PFSK-1 (cell line): ENCODE data around the gene ELOVL1.

ENCODE experiments used
- FOXP2 ChIP-seq: optimal IDR thresholded peaks from 2 replicates; pipeline ENCODE3; 2011; ENCODE audit warnings: borderline replicate concordance, control low read depth, inconsistent platforms; ENCODE audit not compliant: insufficient read depth; ENCODE audit errors: extremely low read length, extremely low read depth
- POLR2AphosphoS5 ChIP-seq: IDR thresholded peaks from 2 replicates; pipeline ENCODE4 v1.6.1; 2012; ENCODE audit warnings: low read depth, mild to moderate bottlenecking, control low read depth, low read length, moderate library complexity
- SIN3A ChIP-seq: IDR thresholded peaks from 2 replicates; pipeline ENCODE4 v1.6.1; 2012; ENCODE audit warnings: mild to moderate bottlenecking, low read length, moderate library complexity, borderline replicate concordance; ENCODE audit not compliant: insufficient read depth
- TAF1 ChIP-seq: IDR thresholded peaks from 2 replicates; pipeline ENCODE4 v1.6.1; 2012; ENCODE audit warnings: low read length, control low read depth, borderline replicate concordance; ENCODE audit not compliant: insufficient read depth
- TF ChIP-seq, protein P1 (sequence below), 2 experiments: IDR thresholded peaks; 2 replicates each; pipeline versions ENCODE4 v1.6.1 to v1.8.0; 2011 to 2012; ENCODE audit warnings: low read depth in 2 of 2, low read length in 2 of 2, control low read depth in 1 of 2, inconsistent platforms in 1 of 2, mild to moderate bottlenecking in 1 of 2, moderate library complexity in 1 of 2; ENCODE audit not compliant: insufficient read depth in 1 of 2

ELOVL1 gene

GRCh38 chr1:43327549-43328292 lies 40.1 kb downstream of the ELOVL1 start:
- TF ChIP-seq, protein P1, sequence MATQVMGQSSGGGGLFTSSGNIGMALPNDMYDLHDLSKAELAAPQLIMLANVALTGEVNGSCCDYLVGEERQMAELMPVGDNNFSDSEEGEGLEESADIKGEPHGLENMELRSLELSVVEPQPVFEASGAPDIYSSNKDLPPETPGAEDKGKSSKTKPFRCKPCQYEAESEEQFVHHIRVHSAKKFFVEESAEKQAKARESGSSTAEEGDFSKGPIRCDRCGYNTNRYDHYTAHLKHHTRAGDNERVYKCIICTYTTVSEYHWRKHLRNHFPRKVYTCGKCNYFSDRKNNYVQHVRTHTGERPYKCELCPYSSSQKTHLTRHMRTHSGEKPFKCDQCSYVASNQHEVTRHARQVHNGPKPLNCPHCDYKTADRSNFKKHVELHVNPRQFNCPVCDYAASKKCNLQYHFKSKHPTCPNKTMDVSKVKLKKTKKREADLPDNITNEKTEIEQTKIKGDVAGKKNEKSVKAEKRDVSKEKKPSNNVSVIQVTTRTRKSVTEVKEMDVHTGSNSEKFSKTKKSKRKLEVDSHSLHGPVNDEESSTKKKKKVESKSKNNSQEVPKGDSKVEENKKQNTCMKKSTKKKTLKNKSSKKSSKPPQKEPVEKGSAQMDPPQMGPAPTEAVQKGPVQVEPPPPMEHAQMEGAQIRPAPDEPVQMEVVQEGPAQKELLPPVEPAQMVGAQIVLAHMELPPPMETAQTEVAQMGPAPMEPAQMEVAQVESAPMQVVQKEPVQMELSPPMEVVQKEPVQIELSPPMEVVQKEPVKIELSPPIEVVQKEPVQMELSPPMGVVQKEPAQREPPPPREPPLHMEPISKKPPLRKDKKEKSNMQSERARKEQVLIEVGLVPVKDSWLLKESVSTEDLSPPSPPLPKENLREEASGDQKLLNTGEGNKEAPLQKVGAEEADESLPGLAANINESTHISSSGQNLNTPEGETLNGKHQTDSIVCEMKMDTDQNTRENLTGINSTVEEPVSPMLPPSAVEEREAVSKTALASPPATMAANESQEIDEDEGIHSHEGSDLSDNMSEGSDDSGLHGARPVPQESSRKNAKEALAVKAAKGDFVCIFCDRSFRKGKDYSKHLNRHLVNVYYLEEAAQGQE (IDR thresholded peaks at IDR 0.05; ENCODE audit: insufficient read depth in 1 of 2, low read depth in 2 of 2, low read length in 2 of 2): no peak
- TF ChIP-seq FOXP2 (no peak), TAF1 (no peak), SIN3A (no peak), POLR2AphosphoS5 (no peak)

GRCh38 chr1:43325381-43325780 lies 42.4 kb downstream of the ELOVL1 start:
- TF ChIP-seq TAF1: no peak
- no peak for TF ChIP-seq FOXP2
- no peak for TF ChIP-seq SIN3A
- TF ChIP-seq POLR2AphosphoS5: no peak
- TF ChIP-seq, protein P1 (IDR thresholded peaks at IDR 0.05; ENCODE audit: insufficient read depth in 1 of 2, low read depth in 2 of 2, low read length in 2 of 2): no peak

DNA sequence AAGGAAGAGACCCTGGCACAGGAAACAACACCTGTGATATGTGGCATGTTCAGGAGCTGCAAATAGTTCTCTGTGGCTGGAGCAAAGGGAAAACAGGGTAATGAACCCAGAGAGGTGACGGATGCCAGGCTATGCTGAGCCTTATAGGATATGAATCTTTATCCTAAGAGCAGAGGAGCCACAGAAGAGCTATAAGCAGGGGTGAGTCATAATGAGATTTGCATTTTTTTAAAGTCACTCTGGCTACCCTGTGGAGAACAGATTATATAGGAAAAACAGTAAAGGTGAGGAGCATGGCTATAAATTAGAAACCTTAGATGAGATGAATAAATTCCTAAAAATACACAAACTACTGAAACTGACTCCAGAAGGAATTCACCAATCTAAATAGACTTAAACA lies 43.0 kb downstream of the ELOVL1 start:
- no peak for TF ChIP-seq TAF1
- TF ChIP-seq SIN3A: no peak
- no peak for TF ChIP-seq FOXP2
- no peak for TF ChIP-seq POLR2AphosphoS5
- TF ChIP-seq, protein P1 (IDR thresholded peaks at IDR 0.05; ENCODE audit: insufficient read depth in 1 of 2, low read depth in 2 of 2, low read length in 2 of 2): no peak

GRCh38 chr1:43322506-43322905 lies 45.3 kb downstream of the ELOVL1 start:
- TF ChIP-seq TAF1: no peak
- TF ChIP-seq, protein P1 (IDR thresholded peaks at IDR 0.05; ENCODE audit: insufficient read depth in 1 of 2, low read depth in 2 of 2, low read length in 2 of 2): no peak

DNA sequence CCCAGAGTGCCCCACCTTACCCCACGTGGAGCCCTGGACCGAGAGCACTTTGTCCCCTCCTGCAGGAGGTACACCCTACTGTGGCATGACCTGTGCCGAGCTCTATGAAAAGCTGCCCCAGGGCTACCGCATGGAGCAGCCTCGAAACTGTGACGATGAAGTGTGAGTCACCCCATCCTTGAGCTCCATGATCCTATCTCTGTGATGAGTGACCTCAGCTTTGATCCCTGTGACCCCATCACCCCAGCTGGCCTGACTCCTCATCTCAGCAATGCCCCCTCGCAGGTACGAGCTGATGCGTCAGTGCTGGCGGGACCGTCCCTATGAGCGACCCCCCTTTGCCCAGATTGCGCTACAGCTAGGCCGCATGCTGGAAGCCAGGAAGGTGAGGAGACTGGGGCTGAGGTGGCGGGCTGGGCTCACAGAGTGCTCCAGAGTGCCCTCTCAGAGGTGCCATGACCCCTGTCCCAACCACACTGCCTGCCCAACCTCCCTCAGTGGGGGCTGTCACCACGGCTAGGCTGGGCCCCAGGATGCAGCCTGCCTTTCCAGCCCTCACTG lies 46.4 kb downstream of the ELOVL1 start:
- TF ChIP-seq, protein P1 (IDR thresholded peaks at IDR 0.05; ENCODE audit: insufficient read depth in 1 of 2, low read depth in 2 of 2, low read length in 2 of 2): no peak
- TF ChIP-seq SIN3A: no peak
- TF ChIP-seq FOXP2: no peak
- no peak for TF ChIP-seq TAF1
- TF ChIP-seq POLR2AphosphoS5: no peak
